Activated CD8-positive, alpha-beta memory T cell treated with anti-CD3 and anti-CD28 coated beads for 24 hours (primary cell): ENCODE results near the gene S100A16.

Experiments
- DNase-seq: peaks from one replicate; pipeline ENCODE4 v3.0.0-alpha.2; 2020

The S100A16 gene

DNA sequence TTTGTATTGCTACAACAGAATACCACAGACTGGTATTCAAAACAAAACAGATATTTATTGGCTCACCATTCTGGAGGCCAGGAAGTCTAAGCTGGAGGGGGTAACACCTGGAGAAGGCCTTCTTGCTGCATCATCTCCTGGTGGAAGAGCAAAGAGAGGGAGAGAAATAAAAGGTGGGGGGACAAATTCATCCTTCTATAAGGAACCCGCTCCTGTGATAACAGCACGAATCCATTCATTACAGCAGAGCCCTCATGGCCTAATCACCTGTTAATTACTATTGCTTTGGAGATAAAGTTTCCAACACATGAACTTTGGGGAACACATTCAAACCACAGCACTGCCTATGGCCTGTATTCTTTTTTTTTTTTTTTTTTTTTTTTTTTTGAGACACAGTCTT, 52.7 kb downstream of the S100A16 start:
- DNase-seq = no peak

GRCh38 chr1:153557877-153558276, 55.1 kb downstream of the S100A16 start:
- no peak for DNase-seq
